Esophagus squamous epithelium (tissue), 4 donors: ENCODE results near the gene LGMN.

Source experiments
- POLR2A ChIP-seq, 4 donors: fragments of 450-650 bp; IDR thresholded peaks; one replicate each; pipeline ENCODE4 v1.6.1; 2017; ENCODE audit warnings: antibody characterized with exemption in 4 of 4, mild to moderate bottlenecking in 4 of 4, moderate library complexity in 3 of 4
- TF ChIP-seq, protein P1 (sequence below), 6 experiments: fragments of 450-650 bp in 4 of 6; fragments of 200-600 bp in 2 of 6; sonication (generic) in 2 of 6; IDR thresholded peaks; one replicate each; pipeline ENCODE4 v1.5.1; 2016 to 2019; ENCODE audit warnings: antibody characterized with exemption in 6 of 6, mild to moderate bottlenecking in 4 of 6, moderate library complexity in 4 of 6

DNA sequence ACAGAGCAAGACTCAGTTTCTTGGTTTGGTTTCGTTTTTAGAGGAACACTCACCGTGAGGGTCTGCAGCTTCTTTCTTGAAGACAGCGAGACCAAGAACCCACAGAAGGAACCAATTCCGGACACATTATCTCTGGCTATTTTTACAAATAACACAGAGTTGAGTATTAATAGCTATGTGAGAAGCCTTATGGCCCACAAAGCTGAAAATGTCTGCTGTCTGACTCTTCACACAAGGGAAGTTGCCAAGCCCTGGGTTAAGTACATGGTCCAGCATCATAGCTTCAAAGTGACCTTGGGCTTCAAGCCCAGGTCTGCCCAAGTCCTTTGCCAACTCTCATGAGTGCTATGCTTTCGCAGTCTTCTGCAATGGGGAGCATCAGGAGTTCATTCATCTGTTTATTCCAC lies 2.6 kb upstream of the LGMN start:
- TF ChIP-seq, protein P1, sequence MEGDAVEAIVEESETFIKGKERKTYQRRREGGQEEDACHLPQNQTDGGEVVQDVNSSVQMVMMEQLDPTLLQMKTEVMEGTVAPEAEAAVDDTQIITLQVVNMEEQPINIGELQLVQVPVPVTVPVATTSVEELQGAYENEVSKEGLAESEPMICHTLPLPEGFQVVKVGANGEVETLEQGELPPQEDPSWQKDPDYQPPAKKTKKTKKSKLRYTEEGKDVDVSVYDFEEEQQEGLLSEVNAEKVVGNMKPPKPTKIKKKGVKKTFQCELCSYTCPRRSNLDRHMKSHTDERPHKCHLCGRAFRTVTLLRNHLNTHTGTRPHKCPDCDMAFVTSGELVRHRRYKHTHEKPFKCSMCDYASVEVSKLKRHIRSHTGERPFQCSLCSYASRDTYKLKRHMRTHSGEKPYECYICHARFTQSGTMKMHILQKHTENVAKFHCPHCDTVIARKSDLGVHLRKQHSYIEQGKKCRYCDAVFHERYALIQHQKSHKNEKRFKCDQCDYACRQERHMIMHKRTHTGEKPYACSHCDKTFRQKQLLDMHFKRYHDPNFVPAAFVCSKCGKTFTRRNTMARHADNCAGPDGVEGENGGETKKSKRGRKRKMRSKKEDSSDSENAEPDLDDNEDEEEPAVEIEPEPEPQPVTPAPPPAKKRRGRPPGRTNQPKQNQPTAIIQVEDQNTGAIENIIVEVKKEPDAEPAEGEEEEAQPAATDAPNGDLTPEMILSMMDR (IDR thresholded peaks at IDR 0.05): no peak
- TF ChIP-seq POLR2A (IDR thresholded peaks at IDR 0.05): no peak
